ENCODE results near the gene CASP7.
"Not testable (repeated sequence)": the region's sequence is repeated elsewhere in the genome, so short reads cannot be mapped to it uniquely, and the experiment has no call there.

The CASP7 gene

GRCh38 chr10:113754125-113754524 is 74.4 kb downstream of the CASP7 start:
- no peak for DNase-seq (ENCODE audit: low read depth)

GRCh38 chr10:113754768-113755167 is 75.1 kb downstream of the CASP7 start:
- DNase-seq (ENCODE audit: low read depth), result no peak

- no peak for DNase-seq (ENCODE audit: low read depth)
Observed at GRCh38 chr10:113756940-113757543, 77.3 kb downstream of the CASP7 start.

GRCh38 chr10:113762083-113762482 is 82.4 kb downstream of the CASP7 start:
- DNase-seq (ENCODE audit: low read depth), result no peak

GRCh38 chr10:113764582-113764981 is 84.9 kb downstream of the CASP7 start:
- no peak for DNase-seq (ENCODE audit: low read depth)

GRCh38 chr10:113765910-113766309 is 86.2 kb downstream of the CASP7 start:
- no peak for DNase-seq (ENCODE audit: low read depth)

GRCh38 chr10:113767222-113767621 is 87.5 kb downstream of the CASP7 start:
- DNase-seq (ENCODE audit: low read depth), result no peak

GRCh38 chr10:113770346-113770745 is 90.6 kb downstream of the CASP7 start:
- no peak for DNase-seq (ENCODE audit: low read depth)

GRCh38 chr10:113771131-113771530 is 91.4 kb downstream of the CASP7 start:
- not testable (repeated sequence) for DNase-seq (ENCODE audit: low read depth)

- no peak for DNase-seq (ENCODE audit: low read depth)
Observed at GRCh38 chr10:113775686-113776294, 96.1 kb downstream of the CASP7 start.

- no peak for DNase-seq (ENCODE audit: low read depth)
Observed at GRCh38 chr10:113776553-113776952, 96.8 kb downstream of the CASP7 start.

All from activated T-cell treated with anti-CD3 and anti-CD28 coated beads for 48 hours (primary cell).